Activated T-cell treated with anti-CD3 and anti-CD28 coated beads for 24 hours (primary cell): ENCODE measurements around the gene GTSE1.

Experiments
- DNase-seq: peaks from one replicate; pipeline ENCODE4 v3.0.0-alpha.2; 2020; ENCODE audit warnings: low read depth

GTSE1 gene

GRCh38 chr22:46379066-46379930 is 82.6 kb downstream of the GTSE1 start:
- DNase-seq = no peak

GRCh38 chr22:46380069-46380468 is 83.4 kb downstream of the GTSE1 start:
- DNase-seq = no peak
